ENCODE measurements around the gene SDCCAG8. TPM values are rescaled to one million over a fixed set of nuclear protein-coding genes. Genes with fewer than 3 reads are reported as not detected.

SDCCAG8 gene
- total RNA-seq, 4 donors from 2014 or later, result 24.5 to 52.7 (median 31.7) TPM

GRCh38 chr1:243299069-243299468 is 43.2 kb downstream of the SDCCAG8 start:
- no peak for DNase-seq (ENCODE audit: extremely low spot score)
- no peak overlapping the region for H3K27ac ChIP-seq (replicated peaks in 1 of 4)
- no peak for TF ChIP-seq EP300 (IDR thresholded peaks at IDR 0.05)
- TF ChIP-seq POLR2AphosphoS5 (IDR thresholded peaks at IDR 0.05), result no peak
- TF ChIP-seq POLR2A (IDR thresholded peaks at IDR 0.05; ENCODE audit: low read depth), result no peak
- no peak for TF ChIP-seq CTCF (IDR thresholded peaks at IDR 0.05)
- no peaks in the 10 kb centered on the region for H3K27me3 ChIP-seq
- intact Hi-C loops (cut with DNase I), result no loop called here
- no peak overlapping the region for H3K4me3 ChIP-seq
- H3K36me3 ChIP-seq, result peaks cover 0 to 53% (median 14%) of the 10 kb centered on the region in 4 donors
- H3K9me3 ChIP-seq, result peaks cover 0 to 5% (median 0%) of the 10 kb centered on the region in 4 donors
- WGBS, result 96% methylated on average over 1 of the region's 1 CpG
- no peaks in the 10 kb centered on the region for H3K4me1 ChIP-seq

- H3K4me3 ChIP-seq, result no peak overlapping the region
- 99% methylated on average over 2 of the region's 2 CpGs for WGBS
- intact Hi-C loops (cut with DNase I), result no loop called here
Measured at GRCh38 chr1:243301059-243301458, 45.2 kb downstream of the SDCCAG8 start.

GRCh38 chr1:243311809-243312208 is 56.0 kb downstream of the SDCCAG8 start:
- Histone ChIP-seq H3K27ac (replicated peaks in 1 of 4) (no peak overlapping the region), H3K4me1 (peaks cover 0 to 9% (median 6%) of the 10 kb centered on the region in 4 donors), H3K36me3 (peaks cover 3 to 35% (median 20%) of the 10 kb centered on the region in 4 donors), H3K9me3 (no peaks in the 10 kb centered on the region), H3K4me3 (no peak overlapping the region), H3K27me3 (no peaks in the 10 kb centered on the region)
- 97% methylated on average over 1 of the region's 1 CpG for WGBS
- no peak for TF ChIP-seq CTCF (IDR thresholded peaks at IDR 0.05)
- no peak for TF ChIP-seq POLR2AphosphoS5 (IDR thresholded peaks at IDR 0.05)
- TF ChIP-seq EP300 (IDR thresholded peaks at IDR 0.05), result no peak
- TF ChIP-seq POLR2A (IDR thresholded peaks at IDR 0.05; ENCODE audit: low read depth), result no peak
- intact Hi-C loops (cut with DNase I), result no loop called here
- DNase-seq (ENCODE audit: extremely low spot score), result no peak

More at GRCh38 chr1:243301059-243301458, 45.2 kb downstream of the SDCCAG8 start:
- Histone ChIP-seq H3K9me3 (peaks cover 0 to 5% (median 0%) of the 10 kb centered on the region in 4 donors), H3K27ac (replicated peaks in 1 of 4) (no peak overlapping the region), H3K36me3 (peaks cover 0 to 43% (median 12%) of the 10 kb centered on the region in 4 donors), H3K27me3 (no peaks in the 10 kb centered on the region), H3K4me1 (no peaks in the 10 kb centered on the region)
- no peak for TF ChIP-seq CTCF (IDR thresholded peaks at IDR 0.05)
- no peak for TF ChIP-seq POLR2A (IDR thresholded peaks at IDR 0.05; ENCODE audit: low read depth)
- TF ChIP-seq POLR2AphosphoS5 (IDR thresholded peaks at IDR 0.05), result no peak
- TF ChIP-seq EP300 (IDR thresholded peaks at IDR 0.05), result no peak
- no peak for DNase-seq (ENCODE audit: extremely low spot score)

GRCh38 chr1:243312952-243313634 is 57.3 kb downstream of the SDCCAG8 start:
- WGBS, result 81% methylated on average over 5 of the region's 5 CpGs
- TF ChIP-seq POLR2A (IDR thresholded peaks at IDR 0.05; ENCODE audit: low read depth), result no peak
- TF ChIP-seq CTCF (IDR thresholded peaks at IDR 0.05), result no peak
- TF ChIP-seq POLR2AphosphoS5 (IDR thresholded peaks at IDR 0.05), result no peak
- TF ChIP-seq EP300 (IDR thresholded peaks at IDR 0.05), result no peak
- DNase-seq (ENCODE audit: extremely low spot score), result no peak
- no peaks in the 10 kb centered on the region for H3K9me3 ChIP-seq
- H3K27me3 ChIP-seq, result no peaks in the 10 kb centered on the region
- peaks cover under 1 to 40% (median 28%) of the 10 kb centered on the region in 4 donors for H3K36me3 ChIP-seq
- H3K27ac ChIP-seq (replicated peaks in 1 of 4), result no peak overlapping the region
- intact Hi-C loops (cut with DNase I), result no loop called here
- no peak overlapping the region for H3K4me3 ChIP-seq
- peaks cover 0 to 9% (median 6%) of the 10 kb centered on the region in 4 donors for H3K4me1 ChIP-seq

Measured in esophagus muscularis mucosa (tissue), 4 donors.